HG02642 (cell line): ENCODE results near the gene CASKIN1.

Experiments
- ATAC-seq: cut with Tn5 transposase; IDR thresholded peaks from one replicate; pipeline ENCODE4 v1.9.1; 2021; ENCODE audit warnings: mild to moderate bottlenecking; ENCODE audit not compliant: unreplicated experiment, poor library complexity

Gene CASKIN1

GRCh38 chr16:2178321-2179106 is 17.9 kb downstream of the CASKIN1 start:
- no peak for ATAC-seq

DNA sequence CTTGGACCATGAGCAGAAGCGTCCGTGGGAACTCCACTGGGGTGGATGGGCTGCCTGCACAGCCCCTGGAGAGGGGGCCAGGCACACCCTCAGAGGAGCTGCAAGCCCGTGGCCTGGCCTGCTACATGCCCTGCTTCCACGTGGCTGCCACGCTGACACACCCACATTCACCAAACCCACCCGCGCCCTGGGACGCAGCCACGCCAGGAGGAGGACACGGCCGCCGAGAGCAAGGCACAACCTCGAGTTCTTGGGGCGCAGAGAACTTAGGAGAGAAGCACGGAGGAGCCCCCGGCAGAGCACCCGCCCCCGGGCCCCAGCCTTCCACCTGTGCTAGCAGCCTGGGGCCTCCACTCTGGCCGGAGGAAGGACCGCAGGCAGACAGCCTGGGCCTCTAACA is 18.8 kb downstream of the CASKIN1 start:
- ATAC-seq = no peak

DNA sequence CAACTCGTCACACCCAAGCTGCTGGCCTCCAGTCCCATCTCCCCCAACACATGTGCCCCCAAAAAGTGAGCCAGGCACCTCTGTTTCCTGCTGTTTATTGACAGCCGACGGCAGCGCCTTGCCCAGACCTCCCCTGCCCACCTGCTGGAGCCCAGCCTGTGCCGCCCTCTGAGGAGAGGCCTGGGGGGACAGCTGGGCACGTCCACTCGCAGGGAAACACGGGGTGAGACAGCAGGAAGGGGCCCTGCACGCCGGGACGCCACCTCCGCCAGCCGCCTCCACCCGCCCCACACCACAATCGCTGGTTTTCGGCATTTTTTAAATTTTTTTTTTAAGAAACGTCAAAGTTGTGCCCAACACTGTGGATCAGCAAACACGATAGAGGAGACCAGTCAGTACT is 19.3 kb downstream of the CASKIN1 start:
- no peak for ATAC-seq

DNA sequence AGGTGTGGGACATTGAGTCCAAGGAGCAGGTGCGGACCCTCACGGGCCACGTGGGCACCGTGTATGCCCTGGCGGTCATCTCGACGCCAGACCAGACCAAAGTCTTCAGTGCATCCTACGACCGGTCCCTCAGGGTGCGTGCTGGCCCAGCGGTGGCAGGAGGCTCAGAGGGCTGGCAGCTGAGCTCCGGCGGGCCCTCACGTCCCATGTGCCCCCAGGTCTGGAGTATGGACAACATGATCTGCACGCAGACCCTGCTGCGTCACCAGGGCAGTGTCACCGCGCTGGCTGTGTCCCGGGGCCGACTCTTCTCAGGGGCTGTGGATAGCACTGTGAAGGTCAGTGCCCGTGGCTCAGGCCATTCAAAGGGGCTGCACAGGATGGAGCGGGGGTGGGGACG is 20.4 kb downstream of the CASKIN1 start:
- ATAC-seq = no peak

GRCh38 chr16:2175454-2175853 is 21.0 kb downstream of the CASKIN1 start:
- ATAC-seq = no peak

GRCh38 chr16:2174396-2175131 is 21.8 kb downstream of the CASKIN1 start:
- ATAC-seq = no peak

DNA sequence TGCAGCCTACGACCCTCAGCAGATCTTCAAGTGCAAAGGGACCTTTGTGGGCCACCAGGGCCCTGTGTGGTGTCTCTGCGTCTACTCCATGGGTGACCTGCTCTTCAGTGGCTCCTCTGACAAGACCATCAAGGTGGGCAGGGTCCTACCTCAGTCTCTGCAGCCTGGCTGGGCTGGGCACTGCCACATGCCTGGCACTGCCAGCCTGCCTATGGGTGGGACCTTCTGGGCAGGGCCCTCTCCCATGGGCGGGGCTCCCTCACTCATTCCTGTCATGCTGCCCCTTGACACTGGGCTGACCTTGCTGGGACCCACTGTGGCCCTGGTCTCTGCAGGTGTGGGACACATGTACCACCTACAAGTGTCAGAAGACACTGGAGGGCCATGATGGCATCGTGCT is 22.5 kb downstream of the CASKIN1 start:
- no peak for ATAC-seq

DNA sequence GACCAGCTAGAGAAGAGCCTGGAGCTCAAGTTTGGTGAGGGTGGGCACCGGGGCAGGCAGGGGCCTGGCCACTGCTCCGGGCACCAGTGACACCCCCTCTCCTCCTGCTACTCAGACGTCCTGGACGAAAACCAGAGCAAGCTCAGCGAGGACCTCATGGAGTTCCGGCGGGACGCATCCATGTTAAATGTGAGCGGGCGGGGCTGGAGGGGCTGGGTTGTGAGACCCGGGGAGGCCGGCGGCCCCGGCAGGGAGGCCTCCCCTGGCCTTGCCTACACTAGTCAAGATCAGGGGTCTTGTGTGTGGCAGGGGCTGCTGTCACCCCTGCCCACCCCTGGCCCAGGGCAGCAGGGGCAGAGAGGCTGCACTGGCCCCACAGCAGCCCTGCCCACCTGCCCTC is 23.0 kb downstream of the CASKIN1 start:
- no peak for ATAC-seq

- ATAC-seq = no peak
Observed at GRCh38 chr16:2172688-2173335, 23.6 kb downstream of the CASKIN1 start.

DNA sequence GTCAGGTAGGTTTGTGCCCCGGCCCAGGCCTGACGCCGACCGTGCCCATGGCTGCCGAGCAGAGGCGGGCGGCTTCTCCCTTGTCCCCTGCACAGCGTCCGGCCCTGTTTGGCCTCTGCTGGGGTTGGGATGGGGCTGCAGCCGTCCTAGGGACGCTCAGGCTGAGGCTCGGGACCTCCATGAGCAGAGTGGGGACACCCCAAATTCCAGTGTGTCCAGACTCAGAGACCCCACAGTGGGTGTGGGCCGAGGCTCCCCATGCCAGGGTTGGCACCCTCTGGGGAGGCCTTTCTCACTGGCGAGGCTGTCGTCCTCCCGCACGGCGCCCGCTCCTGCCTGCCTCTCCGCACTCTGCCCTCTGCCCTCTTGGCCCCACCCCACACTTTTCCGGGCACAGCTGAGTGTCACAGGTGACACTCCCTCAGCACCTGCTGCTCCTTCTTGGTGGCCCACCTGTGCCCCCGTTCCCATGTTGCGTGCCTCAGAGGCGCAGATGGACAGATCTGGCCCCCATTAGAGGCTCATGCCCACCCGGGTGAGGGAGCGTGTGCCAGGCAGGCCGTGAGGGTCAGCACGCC is 24.7 kb downstream of the CASKIN1 start:
- ATAC-seq = no peak

- no peak for ATAC-seq
Observed at GRCh38 chr16:2170587-2171435, 25.6 kb downstream of the CASKIN1 start.

DNA sequence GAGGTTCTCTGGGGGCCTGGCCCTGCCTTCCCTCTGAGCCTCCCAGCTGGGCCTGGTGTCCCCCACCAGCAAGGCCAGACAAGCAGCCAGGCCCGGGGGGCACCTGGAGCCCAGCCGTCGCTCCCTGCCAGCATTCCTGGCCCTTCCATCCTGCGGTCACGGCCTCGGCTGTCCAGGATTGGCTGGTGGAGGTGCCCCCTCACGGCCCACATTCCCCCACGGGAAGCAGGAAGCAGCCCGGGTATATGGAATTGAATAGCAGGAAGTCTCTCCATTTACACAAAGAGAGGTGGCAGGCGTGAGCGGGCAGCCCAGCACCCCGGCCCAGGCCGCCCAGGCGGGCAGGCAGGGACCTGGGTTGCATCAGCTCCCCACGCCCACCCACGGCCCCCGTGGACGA is 26.3 kb downstream of the CASKIN1 start:
- no peak for ATAC-seq

DNA sequence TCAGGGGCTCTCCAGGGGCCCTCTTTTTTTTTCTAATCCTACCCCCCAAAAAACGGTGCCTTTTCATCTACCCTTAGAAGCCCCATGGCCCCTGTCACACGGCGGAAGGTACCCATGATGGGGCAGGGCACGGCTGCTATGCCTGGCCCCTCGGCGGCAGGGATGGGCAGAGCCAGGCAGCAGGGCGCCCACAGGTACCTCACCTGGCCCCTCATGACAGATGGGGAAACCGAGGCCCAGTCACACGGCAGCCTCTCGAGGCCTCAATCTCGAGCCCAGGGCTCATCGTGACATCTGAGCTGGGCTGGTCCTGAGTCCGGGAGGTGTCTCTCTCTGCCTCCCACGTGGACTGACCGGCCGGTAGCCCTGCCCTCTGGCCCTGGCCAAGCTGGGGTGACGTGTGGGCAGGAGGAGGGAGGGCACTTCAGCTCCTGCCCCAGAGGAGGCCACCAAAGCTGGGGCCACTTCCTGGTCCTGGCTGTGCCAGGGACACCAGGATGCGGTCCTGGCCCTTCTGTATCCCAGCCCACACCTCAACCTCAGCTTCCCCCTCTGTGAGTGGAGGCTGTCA is 29.3 kb downstream of the CASKIN1 start:
- no peak for ATAC-seq

- no peak for ATAC-seq
Observed at GRCh38 chr16:2166263-2167067, 29.9 kb downstream of the CASKIN1 start.

DNA sequence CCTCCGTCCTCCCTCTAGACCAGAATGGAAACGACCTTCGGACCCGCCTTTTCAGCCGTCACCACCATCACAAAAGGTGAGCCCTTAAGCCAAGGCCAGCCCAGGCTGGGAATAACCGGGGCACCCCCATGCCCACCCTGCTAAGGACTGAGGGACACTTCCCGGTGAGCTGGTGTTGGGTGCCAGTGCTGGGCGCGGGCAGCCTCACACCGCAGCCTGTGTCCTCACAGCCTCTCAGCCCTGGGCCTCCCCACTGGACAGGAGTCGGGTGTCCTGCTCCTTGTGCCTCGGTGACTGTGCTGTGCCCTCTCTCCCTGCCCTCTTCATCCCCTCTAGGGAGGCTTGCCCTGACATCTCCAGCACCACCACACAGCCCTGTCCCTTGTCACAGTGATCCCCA is 30.5 kb downstream of the CASKIN1 start:
- ATAC-seq = no peak

GRCh38 chr16:2163211-2163881 is 33.1 kb downstream of the CASKIN1 start:
- ATAC-seq = no peak

- ATAC-seq = no peak
Observed at GRCh38 chr16:2162676-2163118, 33.7 kb downstream of the CASKIN1 start.

DNA sequence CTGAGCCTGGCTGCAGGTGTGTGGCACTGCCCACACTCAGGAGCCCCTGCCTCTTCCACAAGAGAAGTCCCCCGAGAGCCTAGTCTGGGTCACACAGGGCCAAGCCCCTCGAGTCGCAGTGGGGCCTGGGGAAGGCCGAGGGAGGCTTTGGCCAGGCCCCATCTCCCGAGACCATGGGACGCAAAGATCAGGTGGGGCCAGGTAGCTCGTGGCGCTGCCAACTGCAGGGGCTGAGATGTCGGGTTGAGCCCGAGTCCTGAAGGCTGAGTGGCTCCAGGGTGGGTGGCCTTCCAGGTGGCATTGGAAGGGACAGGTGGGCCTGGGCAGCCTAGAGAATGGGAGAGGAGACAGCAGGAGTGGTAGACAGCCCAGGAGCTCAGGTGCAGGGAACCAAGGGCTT is 34.5 kb downstream of the CASKIN1 start:
- ATAC-seq = no peak
